Neural cell (in vitro differentiated cells): ENCODE data around the gene TSPAN16. TPM values are rescaled to one million over a fixed set of nuclear protein-coding genes. Genes with fewer than 3 reads are reported as not detected.

Experiments
- H2AFZ ChIP-seq: fragments of 200-600, 300-800 bp; sonication (generic), shearing (Covaris generic); 2 replicates; pipeline ENCODE4 v1.6.0; 2014; ENCODE audit warnings: low read depth, mild to moderate bottlenecking, antibody characterized with exemption, low read length, moderate library complexity
- H3F3A ChIP-seq: fragments of 200-600 bp; shearing (Covaris generic); 2 replicates; pipeline ENCODE4 v1.6.1; 2016; ENCODE audit warnings: mild to moderate bottlenecking, moderate library complexity, mixed read lengths, antibody characterized with exemption, low read length; ENCODE audit not compliant: insufficient read depth, poor library complexity, severe bottlenecking
- H3K27ac ChIP-seq: fragments of 200-600, 300-800 bp; sonication (generic), shearing (Covaris generic); 2 replicates; pipeline ENCODE4 v1.5.1; 2014; ENCODE audit warnings: mild to moderate bottlenecking, low read length, moderate library complexity
- H3K27me3 ChIP-seq: fragments of 300-800, 200-600 bp; sonication (generic), shearing (Covaris generic); 2 replicates; pipeline ENCODE4 v1.6.0; 2014; ENCODE audit warnings: mild to moderate bottlenecking, low read depth, low read length, moderate library complexity; ENCODE audit not compliant: insufficient read depth
- H3K36me3 ChIP-seq: fragments of 300-800, 200-600 bp; sonication (generic), shearing (Covaris generic); 2 replicates; pipeline ENCODE4 v1.5.1; 2014; ENCODE audit warnings: mild to moderate bottlenecking, antibody characterized with exemption, low read length, moderate library complexity; ENCODE audit not compliant: insufficient read depth
- H3K4me2 ChIP-seq: fragments of 300-800, 200-600 bp; sonication (generic), shearing (Covaris generic); 2 replicates; pipeline ENCODE4 v1.6.0; 2014; ENCODE audit warnings: mild to moderate bottlenecking, low read length
- H3K4me3 ChIP-seq: fragments of 300-800, 200-600 bp; sonication (generic), shearing (Covaris generic); 2 replicates; pipeline ENCODE4 v1.5.1; 2014; ENCODE audit warnings: mild to moderate bottlenecking, low read length, moderate library complexity
- H3K79me2 ChIP-seq: fragments of 200-600 bp; shearing (Covaris generic); replicated peaks from 2 replicates; pipeline ENCODE4 v1.6.0; 2014; ENCODE audit warnings: mild to moderate bottlenecking, low read length, moderate library complexity; ENCODE audit not compliant: insufficient read depth
- H3K9ac ChIP-seq: fragments of 300-800, 200-600 bp; sonication (generic), shearing (Covaris generic); 2 replicates; pipeline ENCODE4 v1.6.1; 2016; ENCODE audit warnings: mild to moderate bottlenecking, low read length, mixed read lengths
- H3K9me2 ChIP-seq: fragments of 200-600 bp; shearing (Covaris generic); 2 replicates; pipeline ENCODE4 v1.6.1; 2016; ENCODE audit warnings: mild to moderate bottlenecking, low read length, mixed read lengths; ENCODE audit not compliant: insufficient read depth
- H3K9me3 ChIP-seq: fragments of 200-600, 300-800 bp; sonication (generic), shearing (Covaris generic); 2 replicates; pipeline ENCODE4 v1.6.1; 2016; ENCODE audit warnings: mild to moderate bottlenecking, mixed run types, low read length, moderate library complexity, mixed read lengths
- H4K20me1 ChIP-seq: fragments of 200-600 bp; shearing (Covaris generic); 2 replicates; pipeline ENCODE4 v1.6.1; 2016; ENCODE audit warnings: mild to moderate bottlenecking, mixed run types; ENCODE audit not compliant: insufficient read depth
- CTCF ChIP-seq: fragments of 450-650 bp; IDR thresholded peaks from 2 replicates; pipeline ENCODE4 v1.5.1; 2014; ENCODE audit warnings: antibody characterized with exemption, mild to moderate bottlenecking, moderate library complexity; ENCODE audit not compliant: poor library complexity, severe bottlenecking
- EP300 ChIP-seq: fragments of 450-650 bp; conservative IDR thresholded peaks from 2 replicates; pipeline ENCODE4 v1.6.1; 2014; ENCODE audit warnings: antibody characterized with exemption, mild to moderate bottlenecking, moderate library complexity; ENCODE audit not compliant: poor library complexity, severe bottlenecking
- EZH2 ChIP-seq: fragments of 200-600, 300-800 bp; shearing (Covaris generic), sonication (generic); IDR thresholded peaks from 2 replicates; pipeline ENCODE4 v1.6.1; 2014; ENCODE audit warnings: antibody characterized with exemption, low read length, borderline replicate concordance, mild to moderate bottlenecking; ENCODE audit not compliant: insufficient read depth, poor library complexity, severe bottlenecking
- MXI1 ChIP-seq: fragments of 450-650 bp; conservative IDR thresholded peaks from 2 replicates; pipeline ENCODE4 v1.6.1; 2014; ENCODE audit warnings: antibody characterized with exemption, mild to moderate bottlenecking; ENCODE audit not compliant: poor library complexity, severe bottlenecking
- POLR2AphosphoS5 ChIP-seq: IDR thresholded peaks from 2 replicates; pipeline ENCODE4 v1.6.1; 2012
- RAD21 ChIP-seq: fragments of 450-650 bp; conservative IDR thresholded peaks from 2 replicates; pipeline ENCODE4 v1.6.1; 2014; ENCODE audit warnings: antibody characterized with exemption, mild to moderate bottlenecking, moderate library complexity
- SMC3 ChIP-seq: fragments of 450-650 bp; conservative IDR thresholded peaks from 2 replicates; pipeline ENCODE4 v1.6.1; 2014; ENCODE audit warnings: antibody characterized with exemption, mild to moderate bottlenecking, moderate library complexity; ENCODE audit not compliant: poor library complexity
- TAF1 ChIP-seq: IDR thresholded peaks from 2 replicates; pipeline ENCODE4 v1.6.1; 2012; ENCODE audit warnings: low read depth
- polyA plus RNA-seq: library from polyadenylated mRNA; depleted of rRNA; stranded (reverse); fragments of >200 nt; gene quantifications from 2 replicates; pipeline ENCODE4 v1.2.3, GENCODE V29; 2014
- TF ChIP-seq, protein P1 (sequence below): IDR thresholded peaks from 2 replicates; pipeline ENCODE4 v1.6.1; 2012; ENCODE audit warnings: borderline replicate concordance

The TSPAN16 gene
- polyA plus RNA-seq, 1 donor from 2014 or later: not detected

DNA sequence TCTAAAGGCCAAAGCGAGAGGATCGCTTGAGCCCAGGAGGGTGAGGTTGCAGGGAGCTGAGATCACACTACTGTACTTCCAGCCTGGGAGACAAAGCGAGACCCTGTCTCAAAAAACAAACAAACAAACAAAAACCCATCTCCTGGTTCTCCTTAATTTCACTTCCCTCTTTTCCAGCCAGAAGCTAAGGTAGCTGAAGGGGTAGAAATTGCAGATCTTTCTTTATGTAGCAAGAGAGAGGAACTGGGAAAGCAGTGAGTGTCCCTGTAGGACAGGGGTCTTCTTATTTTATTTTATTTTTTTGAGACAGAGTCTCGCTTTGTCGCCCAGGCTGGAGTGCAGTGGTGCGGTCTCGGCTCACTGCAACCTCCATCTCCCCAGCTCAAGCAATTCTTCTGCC, 4.5 kb upstream of the TSPAN16 start:
- Histone ChIP-seq H3K4me2 (no peak overlapping the region), H4K20me1 (no peaks in the 10 kb centered on the region), H3K79me2 (no peaks in the 10 kb centered on the region), H3F3A (no peaks in the 10 kb centered on the region), H3K9me3 (no peaks in the 10 kb centered on the region), H3K27me3 (no peaks in the 10 kb centered on the region), H3K27ac (no peak overlapping the region), H3K4me3 (no peak overlapping the region), H3K9ac (no peak overlapping the region), H2AFZ (no peak overlapping the region), H3K36me3 (no peaks in the 10 kb centered on the region), H3K9me2 (no peaks in the 10 kb centered on the region)
- TF ChIP-seq CTCF (no peak), MXI1 (no peak), POLR2AphosphoS5 (no peak), SMC3 (no peak), EP300 (no peak), RAD21 (no peak), TAF1 (no peak), EZH2 (no peak)
- TF ChIP-seq, protein P1, sequence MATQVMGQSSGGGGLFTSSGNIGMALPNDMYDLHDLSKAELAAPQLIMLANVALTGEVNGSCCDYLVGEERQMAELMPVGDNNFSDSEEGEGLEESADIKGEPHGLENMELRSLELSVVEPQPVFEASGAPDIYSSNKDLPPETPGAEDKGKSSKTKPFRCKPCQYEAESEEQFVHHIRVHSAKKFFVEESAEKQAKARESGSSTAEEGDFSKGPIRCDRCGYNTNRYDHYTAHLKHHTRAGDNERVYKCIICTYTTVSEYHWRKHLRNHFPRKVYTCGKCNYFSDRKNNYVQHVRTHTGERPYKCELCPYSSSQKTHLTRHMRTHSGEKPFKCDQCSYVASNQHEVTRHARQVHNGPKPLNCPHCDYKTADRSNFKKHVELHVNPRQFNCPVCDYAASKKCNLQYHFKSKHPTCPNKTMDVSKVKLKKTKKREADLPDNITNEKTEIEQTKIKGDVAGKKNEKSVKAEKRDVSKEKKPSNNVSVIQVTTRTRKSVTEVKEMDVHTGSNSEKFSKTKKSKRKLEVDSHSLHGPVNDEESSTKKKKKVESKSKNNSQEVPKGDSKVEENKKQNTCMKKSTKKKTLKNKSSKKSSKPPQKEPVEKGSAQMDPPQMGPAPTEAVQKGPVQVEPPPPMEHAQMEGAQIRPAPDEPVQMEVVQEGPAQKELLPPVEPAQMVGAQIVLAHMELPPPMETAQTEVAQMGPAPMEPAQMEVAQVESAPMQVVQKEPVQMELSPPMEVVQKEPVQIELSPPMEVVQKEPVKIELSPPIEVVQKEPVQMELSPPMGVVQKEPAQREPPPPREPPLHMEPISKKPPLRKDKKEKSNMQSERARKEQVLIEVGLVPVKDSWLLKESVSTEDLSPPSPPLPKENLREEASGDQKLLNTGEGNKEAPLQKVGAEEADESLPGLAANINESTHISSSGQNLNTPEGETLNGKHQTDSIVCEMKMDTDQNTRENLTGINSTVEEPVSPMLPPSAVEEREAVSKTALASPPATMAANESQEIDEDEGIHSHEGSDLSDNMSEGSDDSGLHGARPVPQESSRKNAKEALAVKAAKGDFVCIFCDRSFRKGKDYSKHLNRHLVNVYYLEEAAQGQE: no peak

DNA sequence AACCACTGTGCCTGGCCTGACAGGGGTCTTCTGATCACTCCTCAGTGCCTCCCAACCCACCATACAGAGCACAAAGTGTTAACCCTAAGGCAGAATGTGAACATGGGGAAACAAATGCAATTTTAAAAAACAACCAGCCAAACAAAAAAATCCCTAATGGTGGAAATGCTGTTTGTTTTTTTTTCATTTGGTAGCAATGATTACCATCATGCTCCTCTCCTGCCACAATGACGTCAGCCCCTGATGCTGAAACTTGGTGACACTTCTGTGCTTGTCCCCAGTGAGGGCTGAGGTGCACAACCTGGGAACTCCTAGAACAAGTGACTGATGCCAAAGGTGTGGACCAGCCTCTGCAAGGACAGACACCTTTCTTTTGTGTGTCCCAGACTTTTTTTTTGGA, 4.0 kb upstream of the TSPAN16 start:
- Histone ChIP-seq H3K9me3 (no peaks in the 10 kb centered on the region), H3K27ac (no peak overlapping the region), H3K79me2 (no peaks in the 10 kb centered on the region), H3K36me3 (no peaks in the 10 kb centered on the region), H2AFZ (no peak overlapping the region), H3K4me3 (no peak overlapping the region), H3K27me3 (no peaks in the 10 kb centered on the region), H4K20me1 (no peaks in the 10 kb centered on the region), H3F3A (no peaks in the 10 kb centered on the region), H3K9me2 (no peaks in the 10 kb centered on the region), H3K9ac (no peak overlapping the region), H3K4me2 (no peak overlapping the region)
- TF ChIP-seq EZH2: no peak
- no peak for TF ChIP-seq CTCF
- TF ChIP-seq SMC3: no peak
- no peak for TF ChIP-seq RAD21
- TF ChIP-seq, protein P1: no peak
- no peak for TF ChIP-seq EP300
- no peak for TF ChIP-seq MXI1
- TF ChIP-seq TAF1: no peak
- TF ChIP-seq POLR2AphosphoS5: no peak
